T-cell (primary cell): Measurements from ENCODE around the gene RAP2B. TPM values are rescaled to one million over a fixed set of nuclear protein-coding genes. Genes with fewer than 3 reads are reported as not detected.
A peak's percentile ranks its signal among the peaks of the same experiment; 100 is the strongest.

Source experiments
- ATAC-seq, 4 experiments: fragments of 200-7000 bp in 3 of 4; fragments of 150-1000 bp in 1 of 4; cut with Tn5 transposase; replicated peaks in 1 of 4; 1 replicate in 3 of 4; 2 replicates in 1 of 4; pipeline ENCODE4 v1.10.0; 2021; ENCODE audit warnings: moderate library complexity in 3 of 4, mild to moderate bottlenecking in 2 of 4, moderate number of reproducible peaks in 1 of 4
- CTCF ChIA-PET, 2 donors: fragments of 300-600 bp; sonication (Branson Sonifier 250); formaldehyde crosslinking; loops; one replicate each; lab custom pipeline; 2022; ENCODE audit warnings: antibody characterized with exemption in 2 of 2; lab: Charles Lee
- POLR2A ChIA-PET, 2 donors: fragments of 300-600 bp; sonication (Branson Sonifier 250); formaldehyde crosslinking; loops; one replicate each; lab custom pipeline; 2022; ENCODE audit warnings: antibody characterized with exemption in 2 of 2; lab: Charles Lee
- DNase-seq, 35 experiments: peaks; one replicate each; pipeline versions ENCODE4 v3.0.0 to v3.0.0-alpha.2; 2013 to 2023
- H3K27ac ChIP-seq: one replicate; pipeline ENCODE4 v1.5.1; 2013; ENCODE audit warnings: low read length
- H3K27me3 ChIP-seq, 2 experiments: replicated peaks in 1 of 2; 1 replicate in 1 of 2; 2 replicates in 1 of 2; pipeline versions ENCODE4 v1.6.1 to v1.7.0; 2013; ENCODE audit warnings: low read length in 1 of 2, mixed read lengths in 1 of 2; ENCODE audit not compliant: control insufficient read depth in 2 of 2, insufficient read depth in 2 of 2; ENCODE audit errors: extremely low read depth in 1 of 2
- H3K36me3 ChIP-seq, 2 donors: 1 replicate in 1 of 2; 2 replicates in 1 of 2; pipeline versions ENCODE4 v1.6.1 to v1.7.0; 2013; ENCODE audit warnings: low read length in 1 of 2; ENCODE audit not compliant: control insufficient read depth in 2 of 2, insufficient read depth in 1 of 2; ENCODE audit errors: extremely low read depth in 1 of 2
- H3K4me1 ChIP-seq, 2 experiments: 1 replicate in 1 of 2; 2 replicates in 1 of 2; pipeline versions ENCODE4 v1.6.1 to v1.7.0; 2013; ENCODE audit warnings: low read length in 2 of 2, mixed read lengths in 1 of 2; ENCODE audit not compliant: insufficient read depth in 2 of 2, control insufficient read depth in 1 of 2; ENCODE audit errors: extremely low read depth in 1 of 2
- H3K4me3 ChIP-seq, 2 donors: 1 replicate in 1 of 2; 2 replicates in 1 of 2; pipeline versions ENCODE4 v1.5.1 to v1.7.0; 2013; ENCODE audit warnings: mild to moderate bottlenecking in 2 of 2, low read length in 1 of 2, moderate library complexity in 1 of 2; ENCODE audit not compliant: control insufficient read depth in 1 of 2; ENCODE audit errors: extremely low read depth in 1 of 2
- H3K9me3 ChIP-seq: 2 replicates; pipeline ENCODE4 v1.7.0; 2013
- H3K27ac Mint-ChIP-seq, 2 donors: one replicate each; pipeline ENCODE4 v1.8.0; 2020 to 2021; ENCODE audit warnings: mild to moderate bottlenecking in 2 of 2, mixed read lengths in 2 of 2
- H3K27me3 Mint-ChIP-seq, 2 donors: one replicate each; pipeline ENCODE4 v1.8.0; 2021 to 2022; ENCODE audit warnings: mixed read lengths in 2 of 2
- H3K36me3 Mint-ChIP-seq: one replicate; pipeline ENCODE4 v1.8.0; 2021; ENCODE audit warnings: mixed read lengths
- H3K4me1 Mint-ChIP-seq, 3 donors: one replicate each; pipeline ENCODE4 v1.8.0; 2020 to 2022; ENCODE audit warnings: mixed read lengths in 3 of 3, mild to moderate bottlenecking in 1 of 3
- H3K4me3 Mint-ChIP-seq, 3 donors: one replicate each; pipeline ENCODE4 v1.8.0; 2020 to 2022; ENCODE audit warnings: mild to moderate bottlenecking in 3 of 3, mixed read lengths in 3 of 3, moderate library complexity in 3 of 3
- H3K9me3 Mint-ChIP-seq, 3 donors: one replicate each; pipeline ENCODE4 v1.8.0; 2020 to 2022; ENCODE audit warnings: mixed read lengths in 3 of 3
- WGBS: methylation state at CpG from one replicate; pipeline ENCODE4 v1.1.5; 2013; ENCODE audit warnings: missing lambda C conversion rate; ENCODE audit not compliant: insufficient coverage; 5-methylcytosine and 5-hydroxymethylcytosine counted together
- total RNA-seq, 35 experiments: library from RNA in 6 of 35; stranded (reverse) in 6 of 35; fragments of 120-200 nt in 1 of 35; gene quantifications; one replicate each; pipeline versions ENCODE4 v1.2.1 to v1.2.4 and lab custom pipeline; 2013 to 2026

The RAP2B gene
- total RNA-seq, 5 donors from 2014 or later (not counting 1 experiment from before 2014, with no cell fraction given), result 16.3 to 35.8 (median 28.1) TPM

GRCh38 chr3:153169793-153170383 is 7.9 kb downstream of the RAP2B start:
- Mint-ChIP-seq H3K4me3 (no peak overlapping the region), H3K27ac (peak overlapping the region; percentile 5 to 52), H3K4me1 (peaks cover 42 to 71% (median 60%) of the 10 kb centered on the region in 3 donors), H3K9me3 (no peaks in the 10 kb centered on the region), H3K27me3 (no peaks in the 10 kb centered on the region), H3K36me3 (peaks cover 7% of the 10 kb centered on the region)
- no peak overlapping the region for H3K27ac ChIP-seq
- H3K4me3 ChIP-seq, result no peak overlapping the region
- ChIA-PET POLR2A (interaction anchor here in 1 of 2 donors (0.6 kb wide), 1 partner anchor 21 kb away, joined by 3 read pairs; no protein-coding TSS in a partner anchor), CTCF (interaction anchor here in 1 of 2 donors (0.5 to 1.0 kb wide), 2 partner anchors 9 to 84 kb away, joined by 3 read pairs; no protein-coding TSS in a partner anchor)
- peaks cover 9 to 22% of the 10 kb centered on the region in 2 experiments for H3K4me1 ChIP-seq
- H3K36me3 ChIP-seq, result peaks cover 0 to 3% of the 10 kb centered on the region in 2 donors
- H3K9me3 ChIP-seq, result no peaks in the 10 kb centered on the region
- no peaks in the 10 kb centered on the region for H3K27me3 ChIP-seq
- ATAC-seq, result no peak
- no CpG with 5 or more reads among the region's 2 CpGs for whole genome bisulfite sequencing
- no peak for DNase-seq

GRCh38 chr3:153171256-153171655 is 9.2 kb downstream of the RAP2B start:
- POLR2A ChIA-PET, result interaction anchor here (0.6 to 0.7 kb wide), 3 partner anchors 40 to 950 kb away, joined by 3 to 4 read pairs (median 3); no protein-coding TSS in a partner anchor
- no peaks in the 10 kb centered on the region for H3K27me3 Mint-ChIP-seq
- peaks cover 15% of the 10 kb centered on the region for H3K36me3 Mint-ChIP-seq
- CTCF ChIA-PET, result interaction anchor here (0.8 to 2.7 kb wide), 5 partner anchors 10 to 119 kb away, joined by 3 to 7 read pairs (median 4); no protein-coding TSS in a partner anchor
- H3K4me1 Mint-ChIP-seq, result peaks cover 29 to 60% (median 46%) of the 10 kb centered on the region in 3 donors
- Histone ChIP-seq H3K27ac (no peak overlapping the region), H3K4me3 (no peak overlapping the region), H3K27me3 (no peaks in the 10 kb centered on the region), H3K36me3 (peaks cover 0 to 3% of the 10 kb centered on the region in 2 donors), H3K4me1 (peaks cover 7 to 9% of the 10 kb centered on the region in 2 experiments), H3K9me3 (no peaks in the 10 kb centered on the region)
- H3K9me3 Mint-ChIP-seq, result no peaks in the 10 kb centered on the region
- no peak for ATAC-seq
- no CpG with 5 or more reads among the region's 2 CpGs for WGBS
- no peak overlapping the region for H3K4me3 Mint-ChIP-seq
- DNase-seq, result no peak
- no peak overlapping the region for H3K27ac Mint-ChIP-seq

GRCh38 chr3:153171918-153172317 is 9.9 kb downstream of the RAP2B start:
- Mint-ChIP-seq H3K27ac (no peak overlapping the region), H3K9me3 (no peaks in the 10 kb centered on the region), H3K36me3 (peaks cover 19% of the 10 kb centered on the region), H3K4me3 (no peak overlapping the region), H3K27me3 (no peaks in the 10 kb centered on the region), H3K4me1 (peaks cover 22 to 53% (median 39%) of the 10 kb centered on the region in 3 donors)
- no peaks in the 10 kb centered on the region for H3K9me3 ChIP-seq
- H3K4me1 ChIP-seq, result peaks cover 3 to 7% of the 10 kb centered on the region in 2 experiments
- CTCF ChIA-PET, result interaction anchor here (0.6 to 2.7 kb wide), 6 partner anchors 11 to 129 kb away, joined by 3 to 9 read pairs (median 4); no protein-coding TSS in a partner anchor
- H3K36me3 ChIP-seq, result peaks cover 0 to 3% of the 10 kb centered on the region in 2 donors
- ATAC-seq (no peak), DNase-seq (no peak)
- POLR2A ChIA-PET, result interaction anchor here (0.6 to 0.7 kb wide), 3 partner anchors 40 to 949 kb away, joined by 3 to 4 read pairs (median 3); no protein-coding TSS in a partner anchor
- WGBS, result no CpG with 5 or more reads among the region's 4 CpGs
- no peak overlapping the region for H3K4me3 ChIP-seq
- H3K27ac ChIP-seq, result no peak overlapping the region
- H3K27me3 ChIP-seq, result no peaks in the 10 kb centered on the region

- Mint-ChIP-seq H3K27me3 (no peaks in the 10 kb centered on the region), H3K27ac (peak overlapping the region; percentile 34 to 47), H3K4me3 (no peak overlapping the region), H3K4me1 (peaks cover 10 to 42% (median 28%) of the 10 kb centered on the region in 3 donors), H3K36me3 (peaks cover 20% of the 10 kb centered on the region), H3K9me3 (no peaks in the 10 kb centered on the region)
- Histone ChIP-seq H3K4me3 (no peak overlapping the region), H3K4me1 (peaks cover 0 to 4% of the 10 kb centered on the region in 2 experiments), H3K27ac (no peak overlapping the region), H3K36me3 (no peaks in the 10 kb centered on the region), H3K9me3 (no peaks in the 10 kb centered on the region), H3K27me3 (no peaks in the 10 kb centered on the region)
- ChIA-PET CTCF (interaction anchor here (0.6 to 2.7 kb wide), 3 partner anchors 12 to 665 kb away, joined by 7 to 9 read pairs (median 7); no protein-coding TSS in a partner anchor), POLR2A (interaction anchor here (0.5 to 0.6 kb wide), 5 partner anchors 21 to 1865 kb away, joined by 3 to 4 read pairs (median 3); no protein-coding TSS in a partner anchor)
- DNase-seq (no peak), ATAC-seq (no peak)
- 100% methylated on average over 9 of the region's 19 CpGs for WGBS
Observed at GRCh38 chr3:153172796-153173757, 11.1 kb downstream of the RAP2B start.

- ATAC-seq, result peak in 2 of 4 experiments; percentile 39 to 41
Observed at GRCh38 chr3:153173758-153174516, 11.9 kb downstream of the RAP2B start.

More at GRCh38 chr3:153173758-153174516, 11.9 kb downstream of the RAP2B start:
- no peaks in the 10 kb centered on the region for H3K27me3 Mint-ChIP-seq
- no peaks in the 10 kb centered on the region for H3K9me3 ChIP-seq
- WGBS, result no CpG with 5 or more reads among the region's 6 CpGs
- peak in 3 of 35 experiments; percentile 14 to 45 (median 19) for DNase-seq
- H3K4me3 Mint-ChIP-seq, result no peak overlapping the region
- H3K36me3 ChIP-seq, result no peaks in the 10 kb centered on the region
- CTCF ChIA-PET, result interaction anchor here (0.6 to 1.2 kb wide), 2 partner anchors 10 to 666 kb away, joined by 4 to 7 read pairs; no protein-coding TSS in a partner anchor
- peaks cover 9 to 35% (median 23%) of the 10 kb centered on the region in 3 donors for H3K4me1 Mint-ChIP-seq
- H3K9me3 Mint-ChIP-seq, result no peaks in the 10 kb centered on the region
- peak overlapping the region; percentile 31 to 66 for H3K27ac Mint-ChIP-seq
- H3K27ac ChIP-seq, result no peak overlapping the region
- peaks cover 24% of the 10 kb centered on the region for H3K36me3 Mint-ChIP-seq
- peaks cover 0 to 4% of the 10 kb centered on the region in 2 experiments for H3K4me1 ChIP-seq
- H3K4me3 ChIP-seq, result no peak overlapping the region
- H3K27me3 ChIP-seq, result no peaks in the 10 kb centered on the region
- POLR2A ChIA-PET, result interaction anchor here (0.6 kb wide), 4 partner anchors 209 to 1866 kb away, joined by 3 to 4 read pairs (median 3); no protein-coding TSS in a partner anchor
